Mesenchymal stem cell (in vitro differentiated cells and primary cell): Measurements from ENCODE around the gene PDK2.

Source experiments
- DNase-seq: peaks from one replicate; pipeline ENCODE4 v3.0.0-alpha.2; 2013
- H2AFZ ChIP-seq: one replicate; pipeline ENCODE4 v1.6.1; 2013; ENCODE audit warnings: low read depth, mild to moderate bottlenecking, control low read depth, inconsistent platforms, low read length, moderate library complexity
- H2AK5ac ChIP-seq: 2 replicates; pipeline ENCODE4 v1.6.1; 2013; ENCODE audit warnings: low read length, moderate library complexity, mild to moderate bottlenecking, inconsistent platforms; ENCODE audit not compliant: severe bottlenecking
- H2BK120ac ChIP-seq: one replicate; pipeline ENCODE4 v1.6.1; 2013; ENCODE audit warnings: low read depth, mild to moderate bottlenecking, inconsistent platforms, low read length, moderate library complexity
- H2BK12ac ChIP-seq, 2 experiments: one replicate each; pipeline ENCODE4 v1.6.1; 2013; ENCODE audit warnings: inconsistent platforms in 2 of 2, low read length in 2 of 2, mild to moderate bottlenecking in 2 of 2, moderate library complexity in 2 of 2, control low read depth in 1 of 2
- H2BK15ac ChIP-seq: one replicate; pipeline ENCODE4 v1.6.1; 2013; ENCODE audit warnings: mild to moderate bottlenecking, low read depth, inconsistent platforms; ENCODE audit not compliant: poor library complexity, severe bottlenecking
- H2BK5ac ChIP-seq: 2 replicates; pipeline ENCODE4 v1.6.1; 2013; ENCODE audit warnings: low read depth, mild to moderate bottlenecking, low read length, control low read depth, inconsistent platforms; ENCODE audit not compliant: poor library complexity, severe bottlenecking
- H3K14ac ChIP-seq, 2 experiments: one replicate each; pipeline ENCODE4 v1.6.1; 2013; ENCODE audit warnings: inconsistent platforms in 2 of 2, low read length in 2 of 2, control low read depth in 1 of 2, mild to moderate bottlenecking in 1 of 2, moderate library complexity in 1 of 2
- H3K18ac ChIP-seq, 2 experiments: one replicate each; pipeline ENCODE4 v1.6.1; 2013; ENCODE audit warnings: inconsistent platforms in 2 of 2, low read length in 2 of 2, control low read depth in 1 of 2, low read depth in 1 of 2, mild to moderate bottlenecking in 1 of 2
- H3K23ac ChIP-seq, 2 experiments: one replicate each; pipeline ENCODE4 v1.6.1; 2013; ENCODE audit warnings: inconsistent platforms in 2 of 2, low read length in 2 of 2, mild to moderate bottlenecking in 2 of 2, moderate library complexity in 2 of 2, control low read depth in 1 of 2
- H3K27ac ChIP-seq: 2 replicates; pipeline ENCODE4 v1.5.1; 2013; ENCODE audit warnings: mild to moderate bottlenecking, moderate library complexity, low read length, control low read depth, inconsistent platforms; ENCODE audit not compliant: poor library complexity, severe bottlenecking
- H3K27me3 ChIP-seq, 2 experiments: 2 replicates each; pipeline versions ENCODE4 v1.6.1 to v1.7.0; 2013; ENCODE audit warnings: low read length in 2 of 2, mild to moderate bottlenecking in 2 of 2, moderate library complexity in 2 of 2, control low read depth in 1 of 2, inconsistent platforms in 1 of 2; ENCODE audit not compliant: control insufficient read depth in 1 of 2, insufficient read depth in 1 of 2
- H3K36me3 ChIP-seq, 2 experiments: 2 replicates each; pipeline versions ENCODE4 v1.6.1 to v1.7.0; 2013; ENCODE audit warnings: low read length in 2 of 2, control low read depth in 1 of 2, inconsistent platforms in 1 of 2, low read depth in 1 of 2, mild to moderate bottlenecking in 1 of 2; ENCODE audit not compliant: insufficient read depth in 2 of 2, control insufficient read depth in 1 of 2
- H3K4ac ChIP-seq, 2 experiments: one replicate each; pipeline ENCODE4 v1.6.1; 2013; ENCODE audit warnings: inconsistent platforms in 2 of 2, low read length in 2 of 2, mild to moderate bottlenecking in 2 of 2, moderate library complexity in 2 of 2, control low read depth in 1 of 2, low read depth in 1 of 2
- H3K4me1 ChIP-seq: 2 replicates; pipeline ENCODE4 v1.6.1; 2013; ENCODE audit warnings: low read depth, low read length, control low read depth; ENCODE audit not compliant: control insufficient read depth, insufficient read depth
- H3K4me2 ChIP-seq: 2 replicates; pipeline ENCODE4 v1.6.1; 2013; ENCODE audit warnings: low read length, mild to moderate bottlenecking, inconsistent platforms; ENCODE audit not compliant: poor library complexity, severe bottlenecking
- H3K4me3 ChIP-seq, 2 experiments: 2 replicates each; pipeline versions ENCODE4 v1.5.1 to v1.7.0; 2013; ENCODE audit warnings: low read length in 2 of 2, mild to moderate bottlenecking in 2 of 2, control low read depth in 1 of 2, low read depth in 1 of 2; ENCODE audit not compliant: insufficient read depth in 1 of 2
- H3K79me1 ChIP-seq: replicated peaks from 2 replicates; pipeline ENCODE4 v1.6.1; 2013; ENCODE audit warnings: mild to moderate bottlenecking, control low read depth, low read length, inconsistent platforms; ENCODE audit not compliant: poor library complexity, severe bottlenecking
- H3K9ac ChIP-seq: 2 replicates; pipeline ENCODE4 v1.7.0; 2013; ENCODE audit warnings: mild to moderate bottlenecking, low read length, moderate library complexity
- H3K9me3 ChIP-seq: 2 replicates; pipeline ENCODE4 v1.7.0; 2013; ENCODE audit warnings: mild to moderate bottlenecking, low read length; ENCODE audit not compliant: control insufficient read depth
- H4K8ac ChIP-seq: one replicate; pipeline ENCODE4 v1.6.1; 2013; ENCODE audit warnings: inconsistent platforms, mild to moderate bottlenecking, low read length, moderate library complexity
- H4K91ac ChIP-seq: one replicate; pipeline ENCODE4 v1.6.1; 2013; ENCODE audit warnings: mild to moderate bottlenecking, low read length, inconsistent platforms
- WGBS: methylation state at CpG from one replicate; pipeline ENCODE4 v1.1.7; 2013; ENCODE audit warnings: mixed read lengths; 5-methylcytosine and 5-hydroxymethylcytosine counted together

The PDK2 gene

DNA sequence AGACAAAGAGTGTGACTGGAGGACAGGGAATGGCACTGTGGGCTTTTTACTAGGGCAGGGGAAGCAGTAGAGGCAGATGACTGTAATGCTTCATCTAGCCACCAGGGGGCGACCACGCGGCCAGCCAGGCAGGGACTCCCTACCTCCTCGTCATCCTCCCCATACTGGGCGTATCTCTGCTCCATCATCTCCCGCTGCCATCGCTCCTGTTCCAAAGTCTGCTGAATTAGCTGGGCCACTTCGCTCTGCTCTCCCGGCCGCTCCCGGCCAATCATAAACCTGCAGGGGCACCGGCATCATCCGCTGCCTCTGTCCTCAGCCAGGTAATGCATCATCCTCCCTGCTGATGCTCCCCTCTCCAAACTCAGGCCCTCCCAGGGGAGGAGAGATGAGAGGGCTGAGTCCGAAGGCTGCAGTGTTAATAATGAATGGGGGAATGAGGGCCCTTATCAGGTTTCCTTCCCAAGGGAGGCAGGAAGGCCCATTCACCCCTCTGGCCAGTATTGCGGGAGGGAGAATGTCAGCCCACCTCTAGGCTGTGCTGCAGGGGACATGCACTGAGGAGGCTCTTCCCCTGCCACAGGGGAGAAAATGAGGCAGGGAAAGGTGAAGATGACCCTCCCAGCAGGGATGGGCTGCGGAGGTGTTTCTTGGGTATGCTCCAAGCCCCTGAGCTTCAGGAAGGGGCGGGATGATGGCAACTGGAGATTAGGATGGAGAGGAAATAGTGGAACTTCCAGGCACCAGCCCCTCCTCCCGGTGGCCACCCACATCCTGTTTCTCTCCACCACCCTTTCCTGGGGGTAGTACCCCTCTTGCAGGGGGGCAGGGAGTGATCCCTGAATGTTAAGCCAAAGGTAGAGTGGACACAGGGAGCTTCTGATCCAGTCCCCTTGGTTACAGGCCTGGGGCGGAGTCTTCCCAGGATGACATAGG, 45.1 kb downstream of the PDK2 start:
- H3K14ac ChIP-seq = no peak overlapping the region
- H3K9ac ChIP-seq = no peak overlapping the region
- no peak overlapping the region for H3K4me2 ChIP-seq
- no peak overlapping the region for H4K8ac ChIP-seq
- H3K27ac ChIP-seq = no peak overlapping the region
- H3K4ac ChIP-seq = no peak overlapping the region
- H4K91ac ChIP-seq = no peak overlapping the region
- H2AFZ ChIP-seq = no peak overlapping the region
- H3K4me3 ChIP-seq = no peak overlapping the region
- H2BK120ac ChIP-seq = no peak overlapping the region
- H3K79me1 ChIP-seq = peaks cover 58% of the 10 kb centered on the region
- H3K18ac ChIP-seq = no peak overlapping the region
- H2BK15ac ChIP-seq = no peak overlapping the region
- WGBS = 32% methylated on average over 16 of the region's 19 CpGs
- no peak overlapping the region for H2BK5ac ChIP-seq
- H3K23ac ChIP-seq = no peak overlapping the region
- peaks cover 19% of the 10 kb centered on the region for H3K4me1 ChIP-seq
- peak; percentile 78 for DNase-seq
- H2AK5ac ChIP-seq = no peak overlapping the region
- no peak overlapping the region for H2BK12ac ChIP-seq
- H3K36me3 ChIP-seq = peaks cover 94 to 99% of the 10 kb centered on the region in 2 experiments
- H3K9me3 ChIP-seq = peaks cover 4% of the 10 kb centered on the region
- no peaks in the 10 kb centered on the region for H3K27me3 ChIP-seq

DNA sequence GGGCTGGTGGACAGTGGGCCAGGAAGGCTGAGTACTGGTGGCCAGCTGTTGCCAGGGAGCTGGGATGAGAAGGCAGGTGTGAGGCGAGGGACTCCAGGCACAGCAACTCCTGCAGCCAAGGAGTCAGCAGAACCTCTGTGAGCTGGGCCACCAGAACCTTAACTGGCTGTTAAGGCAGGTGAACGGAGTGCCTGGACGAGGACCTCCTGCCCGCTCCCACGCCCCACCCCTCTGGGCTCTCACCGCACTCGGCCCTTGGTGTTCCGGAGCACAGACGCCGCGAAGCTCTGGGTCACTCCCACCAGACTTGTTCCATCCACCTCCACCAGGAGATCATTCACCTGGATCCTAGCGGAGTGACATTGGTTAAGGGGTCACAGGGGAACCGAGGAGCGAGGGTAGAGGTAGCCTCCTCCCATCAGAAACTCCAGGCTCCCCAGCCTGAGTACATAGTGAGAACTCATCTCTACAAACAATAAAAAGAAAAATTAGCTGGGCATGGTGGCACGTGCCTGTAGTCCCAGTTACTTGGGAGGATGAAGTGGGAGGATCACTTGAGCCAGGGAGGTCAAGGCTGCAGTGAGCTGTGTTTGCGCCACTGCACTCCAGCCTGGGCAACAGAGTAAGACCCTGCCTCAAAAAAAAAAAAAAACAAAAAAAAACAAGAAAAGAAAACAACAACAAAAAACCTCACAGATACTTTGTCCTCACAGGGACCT, 46.0 kb downstream of the PDK2 start:
- Histone ChIP-seq H3K9ac (no peak overlapping the region), H3K79me1 (peaks cover 54% of the 10 kb centered on the region), H2BK120ac (no peak overlapping the region), H3K4me1 (peaks cover 20% of the 10 kb centered on the region), H2BK5ac (no peak overlapping the region), H3K18ac (no peak overlapping the region), H3K27ac (no peak overlapping the region), H3K36me3 (peaks cover 89 to 99% of the 10 kb centered on the region in 2 experiments), H2AFZ (no peak overlapping the region), H4K8ac (no peak overlapping the region), H4K91ac (no peak overlapping the region), H2BK15ac (no peak overlapping the region), H3K27me3 (no peaks in the 10 kb centered on the region), H3K14ac (no peak overlapping the region), H2BK12ac (no peak overlapping the region), H2AK5ac (no peak overlapping the region), H3K23ac (no peak overlapping the region), H3K4ac (no peak overlapping the region), H3K9me3 (peaks cover 4% of the 10 kb centered on the region), H3K4me2 (no peak overlapping the region), H3K4me3 (no peak overlapping the region)
- 98% methylated on average over 15 of the region's 16 CpGs for WGBS
- DNase-seq = no peak

DNA sequence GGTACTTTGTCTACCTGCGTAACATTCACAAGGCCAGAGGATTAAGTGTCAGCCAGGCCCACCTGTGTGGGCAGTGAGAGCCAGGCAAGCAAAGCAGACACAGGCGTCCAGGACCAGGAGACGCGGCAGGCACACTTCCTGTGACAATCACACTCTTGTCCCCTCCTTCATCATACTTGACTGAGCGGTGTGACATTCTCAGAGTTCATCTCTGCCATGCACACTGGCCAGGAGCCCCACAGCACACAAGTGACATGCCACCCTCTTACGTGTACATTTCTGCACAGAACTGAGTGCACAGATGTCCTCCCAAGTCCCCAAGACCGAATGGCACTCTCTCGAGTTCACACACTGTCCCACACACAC, 46.6 kb downstream of the PDK2 start:
- Histone ChIP-seq H2BK12ac (no peak overlapping the region), H2AFZ (no peak overlapping the region), H2BK5ac (no peak overlapping the region), H2BK120ac (no peak overlapping the region), H3K23ac (no peak overlapping the region), H3K36me3 (peaks cover 83 to 99% of the 10 kb centered on the region in 2 experiments), H3K79me1 (peaks cover 51% of the 10 kb centered on the region), H3K9me3 (peaks cover 4% of the 10 kb centered on the region), H4K8ac (no peak overlapping the region), H2BK15ac (no peak overlapping the region), H4K91ac (no peak overlapping the region), H3K4me1 (peaks cover 25% of the 10 kb centered on the region), H3K9ac (no peak overlapping the region), H3K27ac (no peak overlapping the region), H3K14ac (no peak overlapping the region), H3K4me2 (no peak overlapping the region), H3K18ac (no peak overlapping the region), H3K4me3 (no peak overlapping the region), H2AK5ac (no peak overlapping the region), H3K4ac (no peak overlapping the region), H3K27me3 (no peaks in the 10 kb centered on the region)
- 96% methylated on average over 8 of the region's 8 CpGs for WGBS
- no peak for DNase-seq

DNA sequence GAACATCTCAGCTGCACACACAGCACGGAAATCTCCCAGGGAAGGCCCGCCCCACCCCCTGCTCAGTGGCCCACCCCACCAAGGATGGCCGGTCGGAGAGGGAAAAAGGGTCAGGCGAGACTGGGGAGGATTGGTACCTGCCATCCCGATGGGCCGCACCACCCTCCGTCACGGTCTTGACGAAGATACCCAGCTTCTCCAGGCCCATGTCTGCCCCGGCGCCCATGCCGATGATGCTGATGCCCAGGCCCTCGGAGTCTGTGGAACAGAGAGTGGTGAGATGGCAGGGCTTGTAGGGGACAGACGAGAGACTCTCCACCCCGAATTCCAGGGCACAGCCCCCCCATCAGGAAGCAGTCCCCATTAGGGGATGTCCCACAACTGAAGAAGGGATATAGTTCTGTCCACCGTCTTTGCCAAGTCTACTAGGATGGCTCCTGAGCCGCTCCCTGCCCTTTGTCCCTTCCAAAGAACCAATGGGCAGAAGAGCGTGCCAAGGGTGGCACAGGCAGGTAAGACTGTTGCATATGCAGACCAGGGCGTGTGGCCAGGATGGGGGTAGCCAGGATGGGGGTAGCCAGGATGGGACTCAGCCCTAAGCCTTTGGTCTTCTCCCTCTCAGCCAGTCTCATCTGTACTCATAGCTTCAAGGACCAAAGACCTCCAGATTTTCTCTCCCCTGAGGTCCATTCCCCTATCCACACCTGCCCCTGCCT, 48.5 kb downstream of the PDK2 start:
- Histone ChIP-seq H2BK5ac (no peak overlapping the region), H2BK120ac (no peak overlapping the region), H3K79me1 (peaks cover 36% of the 10 kb centered on the region), H3K23ac (no peak overlapping the region), H3K9me3 (peaks cover 4% of the 10 kb centered on the region), H3K36me3 (peaks cover 64 to 86% of the 10 kb centered on the region in 2 experiments), H3K18ac (no peak overlapping the region), H3K27ac (no peak overlapping the region), H3K9ac (no peak overlapping the region), H3K14ac (no peak overlapping the region), H2BK15ac (no peak overlapping the region), H2BK12ac (no peak overlapping the region), H3K27me3 (no peaks in the 10 kb centered on the region), H3K4ac (no peak overlapping the region), H3K4me2 (no peak overlapping the region), H3K4me1 (peaks cover 42% of the 10 kb centered on the region), H2AFZ (no peak overlapping the region), H4K91ac (no peak overlapping the region), H2AK5ac (no peak overlapping the region), H3K4me3 (no peak overlapping the region), H4K8ac (no peak overlapping the region)
- no peak for DNase-seq
- WGBS = 98% methylated on average over 19 of the region's 20 CpGs
